MV-4-11 (cell line): Measurements from ENCODE around the gene PDE7B.
"Not testable (repeated sequence)": the region's sequence is repeated elsewhere in the genome, so short reads cannot be mapped to it uniquely, and the experiment has no call there.

ENCODE experiments used
- DNase-seq: peaks from one replicate; lab custom pipeline; 2025; lab: John Stamatoyannopoulos, UW

PDE7B gene

GRCh38 chr6:136188486-136188885 is 337.0 kb downstream of the PDE7B start:
- no peak for DNase-seq

DNA sequence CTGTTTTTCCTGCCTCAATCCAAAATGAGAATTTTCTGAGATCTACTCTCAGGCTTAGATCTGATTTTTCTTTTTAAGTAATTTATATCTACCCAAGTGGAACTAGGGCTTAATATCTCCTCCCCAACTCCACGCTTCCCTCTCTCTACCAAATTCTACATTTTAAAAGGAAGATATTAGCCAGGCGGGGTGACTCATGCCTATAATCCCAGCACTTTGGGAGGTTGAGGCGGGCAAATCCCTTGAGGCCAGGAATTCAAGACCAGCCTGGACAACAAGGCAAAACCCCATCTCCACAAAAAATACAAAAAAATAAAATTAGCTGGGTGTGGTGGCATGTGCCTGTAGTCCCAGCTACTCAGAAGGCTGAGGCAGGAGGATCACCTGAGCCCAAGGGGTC is 337.6 kb downstream of the PDE7B start:
- no peak for DNase-seq

DNA sequence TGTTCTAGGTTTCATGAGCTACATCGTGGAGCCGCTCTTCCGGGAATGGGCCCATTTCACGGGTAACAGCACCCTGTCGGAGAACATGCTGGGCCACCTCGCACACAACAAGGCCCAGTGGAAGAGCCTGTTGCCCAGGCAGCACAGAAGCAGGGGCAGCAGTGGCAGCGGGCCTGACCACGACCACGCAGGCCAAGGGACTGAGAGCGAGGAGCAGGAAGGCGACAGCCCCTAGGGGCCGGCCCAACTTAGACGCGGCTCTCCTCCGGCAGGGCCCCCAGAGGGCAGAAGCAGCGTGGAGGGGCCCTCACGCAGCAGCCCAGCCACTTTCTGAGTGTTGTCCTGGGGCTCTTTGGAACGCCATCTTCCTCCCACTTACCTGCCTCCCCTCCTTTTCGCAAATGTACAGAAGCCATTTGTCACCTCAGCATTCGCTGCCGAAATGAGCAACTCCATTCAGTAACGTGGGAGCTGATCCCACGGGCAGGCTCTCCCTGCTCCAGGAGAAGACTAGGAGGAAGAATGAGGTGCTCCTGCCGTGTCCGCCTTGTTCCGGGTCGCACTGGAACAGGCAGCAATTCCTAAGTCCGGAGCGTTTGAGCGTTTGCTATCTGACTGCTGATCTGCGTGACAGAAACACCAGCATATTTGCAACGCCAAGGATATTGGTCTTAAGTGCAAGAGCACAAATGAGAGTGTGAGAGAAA is 340.3 kb downstream of the PDE7B start:
- no peak for DNase-seq

DNA sequence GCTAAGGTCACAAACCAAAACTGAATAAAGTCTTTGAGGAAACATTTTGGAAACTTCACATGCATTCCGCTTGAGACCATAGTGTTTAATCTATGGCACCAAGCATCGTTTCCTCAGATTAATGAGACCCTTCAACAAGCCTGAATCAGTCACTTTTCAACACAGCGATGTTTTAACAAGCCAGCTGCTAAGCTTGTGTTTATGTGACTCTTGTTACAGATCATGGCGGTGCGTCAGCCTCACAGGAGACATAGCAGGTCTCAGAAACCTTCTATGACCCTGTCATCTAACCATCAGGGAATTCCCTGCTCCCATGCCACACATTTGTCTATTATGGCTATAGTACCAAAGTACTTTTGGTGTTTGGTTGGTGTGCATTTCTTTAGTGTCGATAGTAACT is 341.4 kb downstream of the PDE7B start:
- no peak for DNase-seq

DNA sequence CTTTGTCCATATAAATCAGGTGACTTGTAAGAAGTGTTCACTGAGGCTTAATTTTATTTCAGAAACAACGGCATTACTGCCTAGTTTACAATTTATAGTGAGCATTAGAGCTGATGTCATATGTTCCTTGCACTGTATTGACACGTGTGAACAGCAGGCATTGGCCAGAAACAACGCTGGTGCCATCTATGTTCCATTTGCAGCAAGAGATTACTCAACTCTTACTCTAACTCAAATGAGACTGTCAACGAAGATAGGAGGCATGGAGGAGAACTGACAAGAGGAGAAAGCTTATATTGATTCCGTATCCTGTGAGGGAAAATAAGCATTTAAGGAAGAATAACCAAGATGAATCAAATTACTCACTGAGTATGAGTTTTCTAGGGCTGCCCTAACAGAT is 350.2 kb downstream of the PDE7B start:
- no peak for DNase-seq

GRCh38 chr6:136208783-136209182 is 357.3 kb downstream of the PDE7B start:
- DNase-seq, result no peak

DNA sequence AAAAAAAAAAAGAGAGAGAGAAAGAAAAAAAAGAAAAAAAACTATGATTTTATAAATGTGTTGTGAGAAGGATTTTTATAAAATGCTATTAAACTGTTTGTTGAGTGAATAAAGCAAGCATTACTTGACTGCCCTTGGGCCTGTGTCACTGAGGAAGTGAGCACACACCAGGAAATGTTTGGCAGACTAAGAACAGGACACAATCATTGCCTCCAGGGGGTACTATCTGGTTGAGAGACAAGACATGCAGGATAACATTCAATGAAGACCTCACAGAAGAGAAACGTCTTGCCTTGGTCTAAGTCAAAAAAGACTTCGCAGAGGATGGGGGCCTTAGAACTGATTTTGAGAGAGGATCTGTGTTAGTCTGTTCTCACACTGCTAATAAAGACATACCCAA is 358.0 kb downstream of the PDE7B start:
- DNase-seq, result no peak

GRCh38 chr6:136210398-136211165 is 359.1 kb downstream of the PDE7B start:
- no peak for DNase-seq

- DNase-seq, result no peak
These were observed 361.1 kb downstream of the PDE7B start for GRCh38 chr6:136212608-136213007.

DNA sequence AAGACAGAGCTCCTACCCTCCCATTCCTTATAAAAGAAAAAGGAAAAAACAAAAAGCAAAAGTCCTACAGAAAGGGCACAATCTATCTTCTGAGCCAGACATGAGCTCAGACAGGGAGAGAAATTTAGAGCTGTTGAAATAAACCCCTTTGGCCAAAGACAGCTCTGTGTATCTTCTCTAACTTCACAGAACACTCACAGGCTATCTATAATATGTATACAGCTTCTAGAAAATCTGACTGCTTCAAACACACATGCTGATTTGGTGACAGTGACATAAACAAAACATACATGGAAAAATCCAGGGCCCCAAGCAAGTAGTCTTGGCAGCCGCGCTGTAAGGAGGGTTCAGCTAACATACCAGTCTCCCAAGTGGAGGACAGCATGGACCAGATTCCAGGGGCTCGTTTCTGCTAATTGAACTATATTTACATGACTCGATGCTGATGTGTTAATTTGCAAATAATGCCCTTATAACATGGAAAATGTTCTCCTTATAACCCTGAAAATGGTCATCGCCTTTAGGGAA is 361.6 kb downstream of the PDE7B start:
- DNase-seq, result no peak

- no peak for DNase-seq
These were observed 362.4 kb downstream of the PDE7B start for GRCh38 chr6:136213853-136214252.

- DNase-seq, result no peak
These were observed 365.3 kb downstream of the PDE7B start for GRCh38 chr6:136216503-136217401.

DNA sequence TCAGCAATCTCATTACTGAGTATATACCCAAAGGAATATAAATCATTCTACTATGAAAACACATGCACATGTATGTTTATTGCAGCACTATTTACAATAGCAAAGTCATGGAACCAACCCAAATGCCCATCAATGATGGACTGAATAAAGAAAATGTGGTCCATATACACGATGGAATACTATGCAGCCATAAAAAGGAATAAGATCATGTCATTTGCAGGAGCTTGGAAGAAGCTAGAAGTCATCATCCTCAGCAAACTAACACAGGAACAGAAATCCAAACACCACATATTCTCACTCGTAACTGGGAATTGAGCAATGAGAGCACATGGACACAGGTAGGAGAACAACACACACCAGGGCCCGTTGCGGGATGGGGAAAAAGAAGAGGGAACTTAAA is 373.5 kb downstream of the PDE7B start:
- not testable (repeated sequence) for DNase-seq

- no peak for DNase-seq
These were observed 374.0 kb downstream of the PDE7B start for GRCh38 chr6:136225496-136225895.

GRCh38 chr6:136226027-136226673 is 374.6 kb downstream of the PDE7B start:
- DNase-seq, result peak; percentile 54

GRCh38 chr6:136226674-136227377 is 375.3 kb downstream of the PDE7B start:
- peak; percentile 13 for DNase-seq

DNA sequence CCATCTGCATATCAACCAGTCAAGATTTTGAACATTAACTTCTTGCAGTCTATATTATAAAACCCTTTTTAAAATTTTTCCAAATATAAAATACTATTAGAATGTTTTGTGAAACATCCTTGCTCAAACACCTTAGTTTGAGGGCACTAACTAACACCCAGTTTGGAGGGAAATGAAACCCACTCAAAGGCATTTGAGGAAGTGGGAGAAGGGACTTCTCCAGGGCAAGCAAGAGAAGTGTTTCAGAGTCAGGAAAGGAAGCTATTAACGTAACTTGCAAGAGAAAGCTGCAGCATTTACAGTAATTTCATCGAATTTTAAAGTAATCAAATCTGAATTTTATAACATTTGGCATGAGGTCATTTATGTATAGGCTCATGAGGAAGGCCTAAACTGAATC is 377.3 kb downstream of the PDE7B start:
- peak; percentile 81 for DNase-seq

- no peak for DNase-seq
These were observed 378.8 kb downstream of the PDE7B start for GRCh38 chr6:136230219-136230853.

DNA sequence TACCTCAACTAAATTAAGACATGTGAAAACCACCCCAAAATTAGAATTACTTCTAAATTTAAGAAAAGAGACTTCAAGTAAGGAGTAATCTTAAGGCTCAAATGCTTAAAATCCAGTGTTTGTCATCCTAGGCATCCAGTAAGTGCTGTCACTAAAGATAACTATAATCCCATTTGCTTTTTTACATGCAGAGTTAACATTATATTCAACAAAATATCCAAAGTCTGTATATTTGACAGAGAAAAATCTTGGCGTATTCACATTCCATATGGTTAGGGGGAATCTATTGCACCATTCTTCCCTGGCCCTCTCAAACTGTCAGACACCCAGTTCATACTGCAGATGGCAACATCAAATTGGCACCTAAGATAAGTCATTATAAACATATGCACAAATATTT is 381.2 kb downstream of the PDE7B start:
- DNase-seq, result no peak

DNA sequence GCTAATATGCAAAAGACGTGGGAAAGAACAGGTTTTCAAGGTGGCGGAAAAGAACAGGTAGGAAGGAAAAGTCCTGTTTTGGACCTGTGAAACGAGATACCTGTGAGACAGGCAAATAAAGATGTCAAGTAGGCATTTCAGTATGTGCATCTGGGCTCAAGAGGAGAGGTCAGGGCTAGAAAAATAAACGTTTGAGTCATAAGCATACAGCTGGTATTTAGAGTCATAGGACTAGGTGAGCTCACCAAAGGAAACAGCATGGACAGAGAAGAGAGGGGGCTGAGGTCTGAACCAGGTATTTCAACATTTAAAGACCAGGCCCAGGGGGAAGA is 383.7 kb downstream of the PDE7B start:
- no peak for DNase-seq
